Left forelimb (tissue), 1 donor: Measurements from ENCODE around the gene DNAH14.
"Not testable (repeated sequence)": the region's sequence is repeated elsewhere in the genome, so short reads cannot be mapped to it uniquely, and the experiment has no call there.

Source experiments
- DNase-seq: peaks from one replicate; pipeline ENCODE4 v3.0.0-alpha.2; 2018; ENCODE audit warnings: low spot score

DNAH14 gene

GRCh38 chr1:225257081-225257480, 327.6 kb downstream of the DNAH14 start:
- no peak for DNase-seq

- no peak for DNase-seq
Measured at GRCh38 chr1:225258811-225259210, 329.3 kb downstream of the DNAH14 start.

DNA sequence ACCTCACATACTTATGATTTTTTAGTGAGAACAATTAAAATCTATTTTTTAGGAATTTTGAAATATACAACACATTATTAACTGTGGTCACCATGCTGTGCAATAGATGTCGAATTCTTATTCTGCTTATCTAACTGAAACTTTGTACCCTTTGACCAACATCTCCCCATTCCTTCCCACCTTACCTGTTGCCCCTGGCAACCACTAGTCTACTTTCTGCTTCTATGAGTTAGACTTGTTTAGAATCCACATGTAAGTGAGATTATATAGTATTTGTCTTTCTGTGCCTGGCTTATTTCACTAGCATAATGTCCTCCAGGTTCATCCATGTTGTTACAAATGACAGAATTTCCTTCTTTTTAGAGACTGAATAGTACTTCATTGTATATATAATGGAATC, 330.1 kb downstream of the DNAH14 start:
- no peak for DNase-seq

- no peak for DNase-seq
Measured at GRCh38 chr1:225260319-225260718, 330.8 kb downstream of the DNAH14 start.

DNA sequence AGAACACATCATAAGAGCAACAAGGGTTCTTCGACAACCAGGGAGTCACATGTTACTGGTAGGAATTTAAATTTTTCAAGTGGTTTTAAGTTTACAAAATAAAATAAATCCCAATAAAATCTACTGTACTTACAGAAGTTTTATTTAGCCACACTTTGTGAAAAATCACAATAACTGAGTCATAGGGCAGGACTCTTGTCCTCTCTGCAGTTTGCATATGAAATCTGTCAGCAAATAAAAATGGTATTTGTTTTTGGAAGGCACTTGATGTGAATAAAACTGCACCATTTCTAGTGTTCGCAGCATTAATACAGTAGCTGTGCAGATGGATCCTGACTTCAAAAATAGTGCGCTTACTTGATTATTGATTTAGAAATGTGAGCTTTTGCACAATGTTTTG, 348.0 kb downstream of the DNAH14 start:
- no peak for DNase-seq

DNA sequence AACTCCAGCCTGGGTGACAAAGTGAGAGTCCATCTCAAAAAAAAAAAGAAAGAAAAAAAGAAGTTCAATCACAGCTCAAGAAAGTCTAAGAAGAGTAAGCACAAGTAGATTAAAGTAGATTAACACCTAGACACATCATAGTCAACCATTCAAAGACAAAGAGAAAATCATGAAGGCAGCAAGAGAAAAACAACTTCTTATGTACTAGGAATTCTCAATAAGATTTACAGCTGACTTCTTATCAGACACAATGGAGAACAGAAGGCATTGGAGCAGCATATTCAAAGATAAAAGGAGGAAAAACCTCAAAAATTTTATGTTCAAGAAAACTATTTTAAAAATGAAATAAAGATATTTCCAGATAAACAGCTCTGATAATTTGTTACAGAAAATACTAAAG, 351.1 kb downstream of the DNAH14 start:
- DNase-seq: no peak

DNA sequence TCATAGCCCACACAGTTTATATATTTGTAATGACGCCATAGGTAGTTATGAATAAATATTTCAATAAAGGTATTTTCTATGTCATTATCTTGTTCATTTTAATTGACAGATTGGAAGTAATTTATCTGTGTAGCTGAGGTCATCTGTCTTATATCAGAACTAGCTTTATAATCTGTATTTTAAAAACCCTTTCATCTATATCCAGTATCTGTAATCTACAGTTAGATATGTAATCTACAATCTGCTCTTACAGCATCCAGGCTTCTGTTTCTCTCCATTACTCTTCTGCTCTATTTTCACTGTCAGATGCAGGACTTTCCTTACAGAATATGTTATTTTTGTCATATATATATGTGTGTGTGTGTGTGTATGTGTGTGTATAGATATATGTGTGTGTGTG, 360.8 kb downstream of the DNAH14 start:
- no peak for DNase-seq

GRCh38 chr1:225299624-225300023, 370.1 kb downstream of the DNAH14 start:
- no peak for DNase-seq

DNA sequence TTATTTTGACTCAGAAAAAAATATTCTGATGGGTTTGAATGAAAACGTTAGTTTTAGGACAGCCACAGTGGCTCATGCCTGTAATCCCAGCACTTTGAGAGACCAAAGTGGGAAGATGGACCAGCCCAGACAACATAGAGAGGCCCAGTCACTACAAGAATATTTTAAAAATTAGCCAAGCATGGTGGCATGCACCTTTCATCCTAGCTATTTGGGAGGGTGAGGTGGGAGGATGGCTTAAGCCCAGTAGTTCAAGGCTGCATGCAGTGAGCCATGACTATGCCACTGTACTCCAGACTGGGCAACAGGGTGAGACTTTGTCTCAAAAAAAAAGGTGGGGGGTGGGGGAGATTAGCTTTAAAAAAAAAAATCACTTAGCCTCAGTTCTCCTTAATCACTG, 370.9 kb downstream of the DNAH14 start:
- no peak for DNase-seq

DNA sequence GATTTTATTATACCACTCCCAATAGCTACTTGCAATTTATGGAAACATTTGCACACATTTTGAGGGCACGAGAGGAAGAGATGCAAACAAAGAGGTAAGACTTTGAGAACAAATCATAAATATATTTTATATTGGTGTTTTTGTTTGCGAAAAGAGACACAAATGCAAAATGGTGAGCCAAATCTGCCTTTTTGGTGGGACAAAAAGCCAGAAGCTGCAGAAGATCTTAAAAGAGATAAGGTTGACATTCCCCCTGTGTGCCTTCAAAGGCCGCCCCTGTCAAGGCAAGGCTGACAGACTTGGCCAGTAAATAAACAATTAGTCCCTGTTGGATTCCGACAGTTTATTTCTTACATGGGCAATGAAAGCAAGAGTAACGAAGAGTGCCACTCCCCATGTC, 375.5 kb downstream of the DNAH14 start:
- no peak for DNase-seq

GRCh38 chr1:225310544-225310943, 381.1 kb downstream of the DNAH14 start:
- DNase-seq: not testable (repeated sequence)

- no peak for DNase-seq
Measured at GRCh38 chr1:225318706-225319575, 389.5 kb downstream of the DNAH14 start.

GRCh38 chr1:225319871-225320270, 390.4 kb downstream of the DNAH14 start:
- no peak for DNase-seq

GRCh38 chr1:225321784-225322183, 392.3 kb downstream of the DNAH14 start:
- no peak for DNase-seq

DNA sequence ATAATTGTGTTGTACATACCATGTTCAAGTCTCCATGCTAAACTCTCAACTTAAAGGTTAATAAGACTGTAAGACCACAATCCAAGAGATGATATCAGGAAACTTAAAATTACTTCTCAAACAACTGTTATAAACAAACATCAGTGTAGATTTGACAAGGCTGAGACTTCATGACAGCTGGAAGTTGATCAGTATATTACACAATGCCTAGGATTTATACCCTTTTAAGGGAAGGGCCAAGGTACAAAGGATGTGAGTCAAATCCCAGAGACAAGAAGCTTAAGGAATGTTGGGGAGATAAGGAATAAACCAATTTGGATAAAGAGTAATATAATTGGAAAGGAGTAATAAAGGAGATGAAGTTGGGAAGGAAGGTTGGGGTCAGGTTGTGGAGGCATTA, 399.6 kb downstream of the DNAH14 start:
- DNase-seq: no peak

- not testable (repeated sequence) for DNase-seq
Measured at GRCh38 chr1:225329996-225330395, 400.5 kb downstream of the DNAH14 start.

DNA sequence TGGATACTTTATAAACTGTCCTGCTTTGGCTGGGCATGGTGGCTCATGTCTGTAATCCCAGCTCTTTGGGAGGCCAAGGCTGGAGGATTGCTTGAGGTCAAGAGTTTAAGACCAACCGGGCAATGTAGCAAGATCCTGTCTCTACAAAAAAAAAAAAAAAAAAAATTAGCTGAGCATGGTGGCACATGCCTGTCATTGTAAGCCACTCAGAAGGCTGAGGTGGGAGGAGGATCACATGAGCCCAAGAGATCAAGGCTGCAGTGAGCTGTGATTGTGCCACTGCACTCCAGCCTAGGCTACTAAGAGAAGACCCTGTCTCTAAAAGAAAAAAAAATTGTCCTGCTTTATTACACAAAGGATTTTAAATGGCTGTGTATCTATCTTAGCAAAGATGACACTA, 403.2 kb downstream of the DNAH14 start:
- DNase-seq: no peak

DNA sequence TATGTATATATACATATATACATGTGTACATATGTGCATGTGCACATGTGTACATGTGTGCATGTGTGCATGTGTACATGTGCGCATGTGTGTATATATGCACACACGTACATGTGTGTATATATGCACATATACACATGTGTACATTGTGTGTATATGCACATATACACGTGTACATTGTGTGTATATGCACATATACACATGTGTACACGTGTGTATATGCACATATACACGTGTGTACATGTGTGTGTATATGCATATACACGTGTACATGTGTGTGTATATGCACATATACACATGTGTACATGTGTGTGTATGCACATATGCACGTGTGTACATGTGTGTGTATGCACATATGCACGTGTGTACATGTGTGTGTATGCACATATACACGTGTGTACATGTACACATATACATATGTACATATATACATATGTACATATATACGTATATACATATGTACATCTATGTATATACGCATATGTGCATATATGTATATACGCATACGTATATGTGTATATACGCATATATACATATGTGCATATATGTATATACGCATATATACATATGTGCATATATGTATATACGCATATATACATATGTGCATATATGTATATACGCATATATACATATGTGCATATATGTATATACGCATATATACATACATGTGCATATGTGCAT, 405.8 kb downstream of the DNAH14 start:
- DNase-seq: not testable (repeated sequence)

GRCh38 chr1:225338545-225338944, 409.1 kb downstream of the DNAH14 start:
- no peak for DNase-seq

GRCh38 chr1:225341642-225342041, 412.2 kb downstream of the DNAH14 start:
- no peak for DNase-seq

DNA sequence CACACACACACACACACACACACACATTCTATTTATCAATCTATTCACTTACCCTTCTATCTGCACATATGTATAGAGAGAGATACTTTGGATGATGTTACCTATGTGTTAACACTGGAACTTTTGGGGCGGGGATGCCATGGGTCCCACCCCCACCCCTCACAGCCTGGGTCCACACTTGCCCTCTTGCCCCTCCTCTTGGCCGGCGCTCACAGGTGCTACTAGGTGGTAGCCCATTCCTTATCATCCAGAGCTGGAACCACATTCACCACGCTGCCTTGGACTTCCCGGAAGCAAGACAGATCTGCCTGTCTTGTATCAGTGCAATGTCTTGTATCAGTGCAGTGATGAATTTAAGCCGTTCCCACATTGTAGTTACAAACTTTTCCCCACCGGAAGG, 413.2 kb downstream of the DNAH14 start:
- DNase-seq: no peak

GRCh38 chr1:225343618-225344017, 414.1 kb downstream of the DNAH14 start:
- no peak for DNase-seq

- no peak for DNase-seq
Measured at GRCh38 chr1:225347123-225347683, 417.7 kb downstream of the DNAH14 start.
